GM19328 (cell line): ENCODE data around the gene PANX1.

Source experiments
- ATAC-seq: cut with Tn5 transposase; IDR thresholded peaks from one replicate; pipeline ENCODE4 v1.9.1; 2021; ENCODE audit warnings: mild to moderate bottlenecking, moderate library complexity; ENCODE audit not compliant: unreplicated experiment

PANX1 gene

DNA sequence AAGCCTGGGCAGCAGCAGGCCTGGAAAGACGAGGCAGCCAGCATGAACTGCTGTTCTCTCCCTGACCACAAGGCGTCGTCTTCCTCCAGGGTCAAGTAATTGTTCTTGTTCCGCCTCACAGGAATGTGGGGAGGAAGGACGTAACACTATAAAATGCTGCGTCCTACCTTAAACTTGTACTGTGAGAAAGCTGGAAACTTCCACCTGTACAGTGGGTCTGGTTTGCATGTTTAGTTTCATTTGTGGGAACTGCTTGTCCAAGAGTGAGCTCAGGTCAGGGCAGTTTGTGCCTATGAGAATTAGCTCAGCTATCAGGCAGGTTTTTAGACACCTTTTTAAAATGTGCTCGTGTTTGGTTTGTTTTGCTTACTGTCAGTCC, 55.2 kb downstream of the PANX1 start:
- ATAC-seq: no peak

DNA sequence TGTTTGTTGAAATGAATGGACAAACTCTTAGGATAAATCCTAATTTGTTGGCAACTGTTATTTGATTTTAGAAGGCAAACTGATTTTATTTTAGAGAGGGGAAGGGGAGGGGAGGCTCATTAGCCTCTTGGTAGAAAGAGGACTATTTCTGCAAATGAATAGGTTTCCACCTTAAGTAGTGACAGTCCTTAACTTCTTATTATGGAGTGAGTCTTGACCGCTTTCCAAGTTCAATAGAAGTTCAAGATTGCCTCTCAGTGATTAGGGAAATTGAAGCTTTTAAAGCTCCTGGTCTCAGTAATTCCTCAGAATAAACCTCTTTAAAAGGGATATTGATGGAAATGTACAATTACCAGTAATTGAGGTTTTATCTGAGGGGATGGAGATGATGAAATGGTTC, 55.7 kb downstream of the PANX1 start:
- ATAC-seq: no peak

DNA sequence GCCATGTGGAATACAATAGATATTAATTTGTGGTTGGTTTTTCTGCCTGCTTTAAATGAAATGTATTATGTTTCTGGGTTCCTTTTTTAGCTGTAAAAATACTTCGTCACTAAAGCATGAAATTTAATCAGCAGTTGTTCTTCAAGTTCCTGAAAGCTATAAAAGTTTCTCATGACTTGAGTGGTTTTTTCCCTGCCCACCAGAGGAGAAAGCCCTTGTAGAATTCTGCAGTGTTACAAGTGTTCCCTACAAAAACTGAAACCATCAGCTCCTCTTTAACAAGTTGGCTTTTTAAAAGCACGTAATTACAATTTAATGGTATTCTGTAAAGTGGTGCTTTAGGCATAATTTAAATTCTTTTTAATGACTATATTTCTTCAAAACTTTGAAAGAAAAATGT, 56.2 kb downstream of the PANX1 start:
- no peak for ATAC-seq

DNA sequence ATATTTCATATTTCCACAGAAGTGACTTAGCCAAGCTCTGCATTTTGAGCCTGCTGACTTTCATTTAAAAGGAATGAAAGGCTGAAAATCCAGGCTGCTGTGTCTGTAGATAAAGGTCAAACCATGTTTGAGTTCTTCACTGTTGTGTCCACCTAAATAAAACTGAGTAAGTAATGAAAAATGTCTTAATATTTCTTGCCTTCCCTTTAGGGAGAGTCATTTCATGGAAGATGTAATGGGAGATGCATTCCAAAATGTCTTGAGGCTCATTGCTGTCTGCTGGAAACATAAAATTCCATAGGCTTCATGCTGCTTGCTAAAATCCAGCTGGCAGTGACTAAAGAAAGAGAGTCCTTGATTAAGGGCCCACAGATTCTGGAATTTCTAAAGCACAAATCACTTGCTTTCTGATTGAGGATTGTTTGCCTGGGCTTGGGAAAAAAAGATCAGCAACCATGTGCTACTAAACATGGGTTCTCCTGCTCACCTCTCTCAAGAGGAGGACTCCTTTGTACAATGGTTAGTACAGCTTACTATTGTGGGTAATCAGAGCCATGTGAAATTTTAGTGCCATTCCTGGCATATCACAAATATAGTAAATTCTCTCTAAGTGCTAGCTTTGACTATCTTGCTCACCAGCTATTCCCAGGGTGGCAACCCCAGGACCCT, 56.9 kb downstream of the PANX1 start:
- no peak for ATAC-seq

DNA sequence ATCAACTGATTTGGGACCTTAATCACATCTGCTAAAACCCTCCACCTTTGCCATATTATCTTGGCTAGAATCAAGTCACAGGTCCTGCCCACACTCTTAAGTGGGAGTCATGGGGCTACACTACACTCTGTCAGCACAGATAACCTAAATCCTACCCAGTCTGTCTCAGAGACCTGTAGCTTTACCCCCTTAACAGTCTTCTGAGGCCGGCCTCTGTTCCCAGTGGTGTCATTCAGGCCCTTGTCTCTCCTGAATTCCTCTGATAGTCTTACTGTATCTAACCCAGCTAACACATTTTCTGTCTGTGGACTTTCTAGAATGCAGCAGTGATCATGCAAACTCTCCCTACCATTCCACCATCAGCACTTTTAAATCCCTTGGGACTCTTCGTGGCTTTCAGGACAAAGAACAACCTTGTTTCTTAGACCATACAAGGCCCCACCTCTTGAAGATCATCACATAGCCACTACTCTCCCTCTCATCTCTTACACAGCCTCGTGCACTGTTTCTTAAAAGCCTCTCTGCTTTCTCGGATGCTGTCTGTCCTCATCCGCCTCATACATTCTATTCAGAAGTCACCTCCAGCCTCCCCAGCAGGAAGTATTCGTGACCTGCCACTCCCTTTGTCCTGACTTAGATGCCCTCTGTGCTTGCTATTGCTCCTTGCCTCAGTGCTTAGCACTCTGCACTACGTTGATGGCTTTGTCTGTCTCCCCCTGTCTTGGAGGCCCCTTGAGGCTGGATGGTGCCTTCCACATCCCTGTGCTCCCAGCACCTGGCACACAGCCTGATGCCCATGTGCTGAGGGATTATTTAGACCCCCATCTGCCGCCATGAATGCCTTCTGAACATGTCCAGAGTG, 57.9 kb downstream of the PANX1 start:
- ATAC-seq: no peak

DNA sequence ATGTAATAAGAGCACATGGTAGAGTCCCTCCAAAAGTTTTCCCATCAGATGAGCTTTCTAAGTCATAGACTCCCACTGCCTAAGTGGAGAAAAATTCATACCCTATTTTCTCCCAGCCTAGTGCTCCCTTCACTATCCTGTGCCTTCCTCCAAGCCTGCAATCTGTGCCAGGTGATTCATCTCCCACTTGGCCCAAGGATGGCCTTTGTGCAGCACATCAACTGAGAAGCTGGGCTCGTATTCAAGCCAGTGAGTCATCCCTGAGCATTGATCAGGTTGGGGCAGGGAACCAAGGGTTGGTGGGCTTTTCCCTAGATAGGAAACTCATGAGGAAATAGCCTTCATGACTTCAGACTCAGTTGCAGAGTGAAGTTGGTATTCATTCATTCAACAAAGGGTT, 64.6 kb downstream of the PANX1 start:
- ATAC-seq: no peak

DNA sequence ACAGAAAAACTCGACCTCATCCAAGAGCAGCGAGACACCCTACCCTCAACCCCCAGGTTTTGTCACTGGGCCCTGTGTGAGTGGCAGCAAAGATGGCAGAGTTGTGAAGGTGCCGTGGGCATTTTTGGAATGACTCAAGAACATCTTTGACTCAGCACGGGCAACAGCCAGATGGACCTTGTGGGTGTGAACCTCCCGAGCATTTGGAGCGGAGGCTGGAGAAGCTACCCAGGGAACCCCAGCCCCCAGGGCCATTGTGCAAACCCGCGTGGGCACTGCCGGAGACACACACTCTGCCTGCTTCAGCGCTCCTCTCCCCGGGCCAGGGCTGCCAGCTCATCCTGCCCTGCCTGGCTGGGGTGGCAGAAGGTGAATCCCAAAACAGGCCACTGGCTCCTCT, 66.1 kb downstream of the PANX1 start:
- ATAC-seq: no peak

DNA sequence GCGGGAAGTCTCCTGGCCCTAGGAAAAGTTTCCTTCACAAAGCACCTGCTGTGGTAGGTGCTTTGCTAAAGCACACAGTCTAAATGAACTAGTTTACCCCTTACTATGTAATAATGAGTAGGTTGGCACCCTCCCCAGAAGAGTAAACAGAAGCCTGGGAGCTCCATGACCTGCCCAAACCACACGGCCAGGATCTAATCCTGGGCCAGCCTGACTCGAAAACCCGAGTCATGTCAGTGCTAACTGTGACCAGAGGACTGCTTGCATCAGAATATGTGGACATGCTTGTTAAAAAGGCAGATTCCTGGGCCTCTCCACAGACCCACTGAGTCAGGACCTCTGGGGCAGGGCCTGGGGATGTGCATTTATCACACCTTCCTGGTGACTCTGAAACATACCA, 67.7 kb downstream of the PANX1 start:
- no peak for ATAC-seq

DNA sequence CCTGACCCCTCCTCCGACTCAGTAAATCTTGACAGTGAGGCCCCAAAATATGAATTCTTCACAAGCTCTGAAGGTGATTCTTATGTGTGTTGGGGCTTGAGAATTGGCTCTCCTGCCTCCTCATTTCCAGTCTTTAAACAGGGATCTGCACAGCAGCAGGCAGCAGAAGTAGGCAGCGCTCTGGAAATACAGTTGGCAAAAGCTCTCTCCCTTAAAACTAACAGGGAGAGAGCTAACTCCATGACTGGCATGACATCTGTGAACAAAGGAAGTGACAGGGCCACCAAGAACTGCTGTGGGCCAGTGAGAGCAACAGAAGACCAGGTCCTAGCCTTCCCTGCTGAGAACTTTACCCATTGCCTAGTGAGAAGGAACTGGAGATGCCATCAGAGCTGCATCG, 70.1 kb downstream of the PANX1 start:
- no peak for ATAC-seq

DNA sequence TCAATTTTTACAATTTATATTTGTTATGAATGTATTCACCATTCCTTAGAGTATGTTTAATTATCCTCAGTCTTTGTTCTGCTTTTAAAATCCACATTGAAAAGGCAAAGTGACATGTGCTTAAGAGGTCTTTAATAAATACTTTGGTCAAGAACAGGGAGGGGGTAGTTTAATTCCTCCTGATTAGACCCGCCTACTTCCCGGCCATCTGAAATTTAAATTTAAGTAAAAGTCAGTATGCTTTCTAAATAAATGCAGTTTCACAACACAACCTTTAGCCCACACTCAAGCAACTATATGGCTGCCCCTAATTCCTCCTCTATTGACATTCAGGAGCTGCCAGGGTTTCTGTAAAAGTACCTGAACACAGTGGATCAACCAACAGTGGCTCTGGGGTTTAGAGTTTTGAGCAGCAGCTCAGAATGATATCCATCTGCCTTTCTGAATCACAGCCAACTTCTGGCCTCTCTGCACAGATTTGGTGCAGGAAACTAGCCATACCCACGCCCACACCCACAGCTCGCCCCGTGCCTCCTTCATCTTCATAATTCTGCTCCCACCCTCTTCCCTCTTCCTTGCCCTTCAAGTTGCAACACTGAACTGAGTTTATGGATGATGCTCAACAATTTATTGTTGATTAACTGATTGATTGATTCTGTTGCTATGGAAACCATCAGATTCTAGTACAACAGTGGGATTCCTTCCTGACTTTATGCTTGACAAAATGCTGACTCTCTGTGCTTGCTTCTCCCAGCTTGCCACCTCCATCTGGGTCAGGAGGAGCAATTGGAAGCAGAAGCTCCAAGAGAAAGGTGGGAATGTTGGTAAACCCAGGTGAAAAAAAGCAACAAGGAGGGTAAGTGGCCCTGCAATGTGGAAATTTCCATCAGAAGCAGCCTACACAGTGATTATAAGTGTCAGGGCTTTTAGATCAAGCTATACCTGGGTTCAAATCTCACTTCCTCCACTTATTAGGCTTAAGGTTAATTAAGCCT, 70.8 kb downstream of the PANX1 start:
- ATAC-seq: no peak

DNA sequence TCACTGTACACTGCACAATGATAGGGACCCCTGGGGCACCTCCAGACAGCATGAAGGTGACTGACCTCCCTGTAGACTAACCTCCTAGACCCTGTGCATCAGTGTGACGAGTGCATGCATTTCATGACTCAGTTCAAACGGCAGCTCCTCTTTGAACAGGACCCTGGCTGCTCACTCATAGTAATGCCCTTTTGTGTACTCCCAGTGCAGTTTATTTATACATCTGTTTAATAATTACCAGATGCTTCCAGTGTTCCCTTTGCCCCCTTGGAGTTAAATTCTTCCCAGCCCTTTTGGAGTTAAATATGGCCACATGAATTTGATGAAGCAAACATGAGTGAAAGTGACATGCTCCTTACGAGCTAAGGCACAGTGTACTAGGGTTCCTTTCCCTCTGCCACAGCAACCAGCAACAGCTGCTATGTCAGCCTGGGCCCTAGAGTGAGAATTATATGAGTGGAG, 72.4 kb downstream of the PANX1 start:
- ATAC-seq: no peak

DNA sequence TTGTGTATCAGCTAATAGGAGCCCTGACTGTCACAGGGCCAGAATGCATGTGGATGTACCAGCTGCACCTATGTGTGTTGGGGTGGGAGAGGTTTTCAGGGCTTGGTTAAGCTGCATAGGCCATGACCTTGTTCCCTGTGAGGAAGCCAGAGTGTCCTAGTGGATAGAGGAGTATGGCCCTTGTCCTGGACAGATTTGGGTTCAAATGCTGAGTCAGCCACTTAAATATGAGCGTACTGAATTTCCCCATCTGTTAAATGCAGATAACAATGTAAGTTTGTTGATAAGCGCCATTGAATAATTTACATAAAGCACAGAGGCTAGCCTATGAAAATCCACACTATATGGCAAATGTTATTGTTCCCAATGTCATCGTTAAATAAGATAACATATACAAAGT, 74.4 kb downstream of the PANX1 start:
- no peak for ATAC-seq

DNA sequence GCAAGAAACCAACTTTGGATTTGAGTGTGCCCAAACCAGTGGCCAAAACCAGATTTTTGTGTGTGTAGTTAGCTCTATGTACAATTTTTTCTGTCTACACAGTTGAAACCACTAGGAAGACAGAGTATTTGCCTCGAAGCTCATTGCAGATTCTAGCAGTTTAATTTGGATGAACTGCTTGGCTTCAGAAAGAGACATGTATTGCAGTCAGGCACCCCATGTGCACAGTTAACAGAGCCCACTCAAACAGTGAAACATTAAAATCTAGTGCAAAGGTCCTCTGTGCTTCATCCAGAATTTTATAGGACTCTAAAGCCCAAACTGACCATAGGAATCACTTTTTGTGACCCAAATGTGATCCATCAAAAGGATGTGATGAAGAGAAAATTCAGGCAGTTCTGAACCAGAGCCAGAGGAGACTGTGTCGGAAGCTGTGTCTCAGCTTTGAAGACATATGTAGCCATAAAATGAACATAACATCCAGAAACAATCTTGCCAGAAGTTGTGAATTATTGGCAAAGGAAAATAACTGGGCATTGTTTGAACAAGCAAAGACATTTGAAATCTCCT, 82.7 kb downstream of the PANX1 start:
- no peak for ATAC-seq

DNA sequence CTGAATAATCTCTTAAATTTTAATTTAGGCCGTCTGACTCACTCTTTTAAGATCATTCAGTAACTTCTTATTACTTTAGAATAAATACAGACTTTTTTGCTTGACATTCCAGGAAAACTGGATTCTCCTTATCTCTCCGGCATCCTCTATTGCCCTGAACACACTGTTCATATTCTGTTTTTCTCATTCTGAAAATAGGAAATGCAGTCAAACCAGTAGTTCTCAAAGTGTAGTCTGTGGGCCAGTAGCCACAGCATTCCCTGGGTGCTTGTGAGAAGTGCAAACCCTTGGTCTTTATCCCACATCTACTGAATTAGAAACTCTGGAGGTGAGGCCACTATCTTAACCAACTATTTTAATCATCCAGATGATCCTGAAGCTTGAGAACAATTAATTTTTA, 84.3 kb downstream of the PANX1 start:
- no peak for ATAC-seq

DNA sequence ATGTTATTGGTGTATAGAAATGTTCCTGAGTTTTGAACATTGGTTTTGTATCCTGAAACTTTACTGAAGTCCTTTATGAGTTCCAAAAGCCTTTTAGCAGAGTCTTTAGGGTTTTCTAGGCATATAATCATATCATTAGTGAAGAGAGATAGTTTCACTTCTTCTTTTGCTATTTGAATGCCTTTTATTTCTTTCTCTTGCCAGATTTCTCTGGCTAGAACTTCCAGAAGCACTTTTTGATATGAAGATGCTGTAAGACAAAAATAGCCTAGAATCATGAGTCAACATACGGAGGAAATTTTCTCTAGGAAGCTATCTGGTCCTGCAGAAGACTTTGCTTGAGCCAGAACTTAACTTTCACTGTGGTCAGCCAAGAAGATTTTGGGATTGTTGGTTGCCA, 89.1 kb downstream of the PANX1 start:
- ATAC-seq: no peak

DNA sequence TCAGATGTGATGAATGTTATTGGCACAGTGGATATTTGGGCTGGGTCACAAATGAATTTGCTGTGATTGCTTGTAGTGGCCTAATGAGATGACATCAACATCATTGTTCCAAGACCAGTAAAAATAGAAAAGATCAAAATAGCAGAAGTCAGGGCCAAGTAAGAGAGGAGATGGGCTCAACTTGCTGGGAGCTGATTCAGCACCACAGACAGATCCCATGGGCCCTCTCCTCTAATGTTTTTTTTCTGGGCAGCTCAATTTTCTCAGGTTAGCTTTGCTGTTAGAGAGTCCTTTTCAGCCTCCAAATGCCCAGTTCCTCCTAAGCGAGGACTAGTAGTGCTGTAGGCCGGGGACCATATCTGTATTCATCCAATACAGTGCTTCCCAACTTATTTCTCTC, 89.7 kb downstream of the PANX1 start:
- ATAC-seq: no peak

DNA sequence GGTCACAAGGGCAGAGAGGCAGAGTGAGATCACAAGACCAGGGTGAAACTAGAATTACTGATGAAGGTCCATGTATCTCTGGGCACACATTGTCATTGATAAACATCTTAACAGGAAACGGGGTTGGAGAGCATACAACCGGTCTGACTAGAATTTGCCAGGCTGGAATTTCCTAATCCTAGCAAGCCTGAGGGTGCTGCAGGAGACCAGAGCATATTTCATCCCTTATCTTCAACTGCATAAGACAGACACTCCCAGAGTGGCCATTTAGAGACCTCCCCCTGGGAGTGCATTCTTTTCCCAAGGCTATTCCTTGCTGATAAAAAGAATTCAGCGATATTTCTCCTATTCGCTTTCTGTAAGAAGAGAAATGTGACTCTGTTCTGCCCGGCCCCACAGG, 91.1 kb downstream of the PANX1 start:
- ATAC-seq: no peak

DNA sequence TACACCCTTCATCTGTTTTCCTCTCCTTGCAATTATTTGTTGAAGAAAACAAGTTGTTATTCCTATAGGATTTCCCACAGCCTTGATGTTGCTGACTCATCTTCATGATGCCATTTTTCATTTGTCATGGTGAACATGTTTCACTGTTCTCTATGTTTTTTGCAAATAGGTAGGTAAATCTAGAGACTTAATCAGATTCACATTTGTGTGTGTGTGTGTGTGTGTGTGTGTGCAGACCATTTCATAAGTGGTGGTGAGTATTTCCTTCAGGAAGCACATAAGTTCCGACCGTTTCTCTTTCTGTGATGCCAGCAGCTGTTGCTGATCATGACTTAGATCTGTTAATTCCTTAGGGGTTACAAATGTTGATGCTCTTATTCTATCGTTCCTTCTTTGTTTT, 95.4 kb downstream of the PANX1 start:
- ATAC-seq: no peak
